ENCODE results near the gene ZNF343.

GRCh38 chr20:2475850-2476741 is 32.6 kb downstream of the ZNF343 start:
- TF ChIP-seq, protein P1, sequence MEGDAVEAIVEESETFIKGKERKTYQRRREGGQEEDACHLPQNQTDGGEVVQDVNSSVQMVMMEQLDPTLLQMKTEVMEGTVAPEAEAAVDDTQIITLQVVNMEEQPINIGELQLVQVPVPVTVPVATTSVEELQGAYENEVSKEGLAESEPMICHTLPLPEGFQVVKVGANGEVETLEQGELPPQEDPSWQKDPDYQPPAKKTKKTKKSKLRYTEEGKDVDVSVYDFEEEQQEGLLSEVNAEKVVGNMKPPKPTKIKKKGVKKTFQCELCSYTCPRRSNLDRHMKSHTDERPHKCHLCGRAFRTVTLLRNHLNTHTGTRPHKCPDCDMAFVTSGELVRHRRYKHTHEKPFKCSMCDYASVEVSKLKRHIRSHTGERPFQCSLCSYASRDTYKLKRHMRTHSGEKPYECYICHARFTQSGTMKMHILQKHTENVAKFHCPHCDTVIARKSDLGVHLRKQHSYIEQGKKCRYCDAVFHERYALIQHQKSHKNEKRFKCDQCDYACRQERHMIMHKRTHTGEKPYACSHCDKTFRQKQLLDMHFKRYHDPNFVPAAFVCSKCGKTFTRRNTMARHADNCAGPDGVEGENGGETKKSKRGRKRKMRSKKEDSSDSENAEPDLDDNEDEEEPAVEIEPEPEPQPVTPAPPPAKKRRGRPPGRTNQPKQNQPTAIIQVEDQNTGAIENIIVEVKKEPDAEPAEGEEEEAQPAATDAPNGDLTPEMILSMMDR (IDR thresholded peaks at IDR 0.05; ENCODE audit: low read depth, low read length, poor library complexity, severe bottlenecking): no peak
- no peak for TF ChIP-seq EZH2phosphoT487 (IDR thresholded peaks at IDR 0.05; ENCODE audit: borderline replicate concordance, low read length)

Data from DOHH2 (cell line).